Measurements from ENCODE around the gene ING5. TPM values are rescaled to one million over a fixed set of nuclear protein-coding genes. Genes with fewer than 3 reads are reported as not detected.

Gene ING5
- total RNA-seq, 8 experiments from 2014 or later: 18.3 to 42.3 (median 28.3) TPM

GRCh38 chr2:241701149-241701398, 765 bp upstream of the ING5 start:
- H3K27ac ChIP-seq: peak overlapping the region; percentile 98 to 99
- peak overlapping the region; percentile 78 to 96 (median 84) for H3K4me3 ChIP-seq
- WGBS, 10 experiments: 0 to 20% (median 0%) methylated on average over 1 to 9 of the region's 17 CpGs; no CpG with 5 or more reads in 4 of the 10 experiments
- in situ Hi-C loops (cut with MboI; ENCODE audit: low pct_unique_long_range_greater_than_20kb in 2 of 9, low sequenced_read_pairs in 9 of 9, unreplicated experiment in 9 of 9): no loop called here
- ATAC-seq (replicated peaks in 6 of 8): no peak
- H3K4me1 ChIP-seq (replicated peaks in 1 of 2): peaks cover 5 to 6% of the 10 kb centered on the region in 2 donors

- no CpG with 5 or more reads among the region's 98 CpGs for WGBS, 10 experiments
- peaks cover 5 to 6% of the 10 kb centered on the region in 2 donors for H3K4me1 ChIP-seq (replicated peaks in 1 of 2)
- peak overlapping the region; percentile 98 to 99 for H3K27ac ChIP-seq
- peak overlapping the region; percentile 78 to 96 (median 84) for H3K4me3 ChIP-seq
- in situ Hi-C loops (cut with MboI; ENCODE audit: low pct_unique_long_range_greater_than_20kb in 2 of 9, low sequenced_read_pairs in 9 of 9, unreplicated experiment in 9 of 9): no loop called here
- peak; percentile 56 to 78 (median 75) for ATAC-seq (replicated peaks in 6 of 8)
These were observed 554 bp downstream of the ING5 start for GRCh38 chr2:241702155-241703031.

- ATAC-seq (replicated peaks in 6 of 8): peak in 4 of 8 experiments; percentile 0 to 2 (median 1)
- in situ Hi-C loops (cut with MboI; ENCODE audit: low pct_unique_long_range_greater_than_20kb in 2 of 9, low sequenced_read_pairs in 9 of 9, unreplicated experiment in 9 of 9): no loop called here
- peak overlapping the region in 1 of 2 donors; percentile 98 for H3K27ac ChIP-seq
- whole genome bisulfite sequencing, 10 experiments: 13 to 100% (median 77%) methylated on average over 1 to 3 of the region's 11 CpGs; no CpG with 5 or more reads in 4 of the 10 experiments
- peaks cover 5 to 6% of the 10 kb centered on the region in 2 donors for H3K4me1 ChIP-seq (replicated peaks in 1 of 2)
- H3K4me3 ChIP-seq: peak overlapping the region; percentile 78 to 96 (median 84)
These were observed 1.3 kb downstream of the ING5 start for GRCh38 chr2:241703032-241703604.

- no peak for ATAC-seq (replicated peaks in 6 of 8)
- H3K4me1 ChIP-seq (replicated peaks in 1 of 2): peaks cover 5 to 6% of the 10 kb centered on the region in 2 donors
- in situ Hi-C loops (cut with MboI; ENCODE audit: low pct_unique_long_range_greater_than_20kb in 2 of 9, low sequenced_read_pairs in 9 of 9, unreplicated experiment in 9 of 9): no loop called here
- WGBS, 10 experiments: 80 to 100% (median 97%) methylated on average over 1 to 6 of the region's 6 CpGs; no CpG with 5 or more reads in 1 of the 10 experiments
- H3K4me3 ChIP-seq: no peak overlapping the region
- H3K27ac ChIP-seq: no peak overlapping the region
These were observed 4.7 kb downstream of the ING5 start for GRCh38 chr2:241706537-241706936.

- in situ Hi-C loops (cut with MboI; ENCODE audit: low pct_unique_long_range_greater_than_20kb in 2 of 9, low sequenced_read_pairs in 9 of 9, unreplicated experiment in 9 of 9): no loop called here
- WGBS, 10 experiments: 74 to 100% (median 93%) methylated on average over 1 to 9 of the region's 10 CpGs
- no peak overlapping the region for H3K27ac ChIP-seq
- H3K4me1 ChIP-seq (replicated peaks in 1 of 2): no peaks in the 10 kb centered on the region
- no peak overlapping the region for H3K4me3 ChIP-seq
- no peak for ATAC-seq (replicated peaks in 6 of 8)
These were observed 7.0 kb downstream of the ING5 start for GRCh38 chr2:241708879-241709278.

GRCh38 chr2:241719093-241719492, 17.3 kb downstream of the ING5 start:
- Histone ChIP-seq H3K4me1 (replicated peaks in 1 of 2) (no peaks in the 10 kb centered on the region), H3K4me3 (no peak overlapping the region), H3K27ac (no peak overlapping the region)
- in situ Hi-C loops (cut with MboI; ENCODE audit: low pct_unique_long_range_greater_than_20kb in 2 of 9, low sequenced_read_pairs in 9 of 9, unreplicated experiment in 9 of 9): no loop called here
- ATAC-seq (replicated peaks in 6 of 8): no peak
- 80 to 100% (median 100%) methylated on average over 1 to 3 of the region's 16 CpGs; no CpG with 5 or more reads in 6 of the 10 experiments for WGBS, 10 experiments

GRCh38 chr2:241720099-241720498, 18.3 kb downstream of the ING5 start:
- ATAC-seq (replicated peaks in 6 of 8): no peak
- H3K4me1 ChIP-seq (replicated peaks in 1 of 2): no peaks in the 10 kb centered on the region
- H3K27ac ChIP-seq: no peak overlapping the region
- H3K4me3 ChIP-seq: no peak overlapping the region
- 40 to 100% (median 93%) methylated on average over 1 to 12 of the region's 19 CpGs; no CpG with 5 or more reads in 6 of the 10 experiments for WGBS, 10 experiments
- in situ Hi-C loops (cut with MboI; ENCODE audit: low pct_unique_long_range_greater_than_20kb in 2 of 9, low sequenced_read_pairs in 9 of 9, unreplicated experiment in 9 of 9): no loop called here

DNA sequence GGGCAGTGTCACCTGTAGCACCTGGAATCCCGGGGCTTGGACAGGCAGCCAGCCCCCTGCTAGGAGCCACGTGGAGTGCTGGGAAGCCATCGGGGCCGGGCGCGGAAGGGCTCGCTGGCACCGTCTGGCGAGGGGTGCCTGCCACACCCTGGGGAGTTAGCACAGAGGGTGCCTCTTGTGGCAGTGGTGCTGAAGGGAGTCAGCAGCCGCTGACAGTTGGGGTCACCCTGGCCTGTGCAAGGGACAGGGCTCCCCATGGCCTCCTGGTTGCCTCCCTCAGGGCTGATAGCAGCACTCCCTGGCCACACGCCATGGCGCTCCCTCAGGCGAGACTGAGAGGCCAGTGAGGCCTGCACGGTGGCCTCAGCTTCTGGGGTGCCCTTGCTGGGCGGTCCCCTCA, 18.7 kb downstream of the ING5 start:
- H3K27ac ChIP-seq: no peak overlapping the region
- ATAC-seq (replicated peaks in 6 of 8): no peak
- in situ Hi-C loops (cut with MboI; ENCODE audit: low pct_unique_long_range_greater_than_20kb in 2 of 9, low sequenced_read_pairs in 9 of 9, unreplicated experiment in 9 of 9): no loop called here
- no peaks in the 10 kb centered on the region for H3K4me1 ChIP-seq (replicated peaks in 1 of 2)
- 91 to 100% methylated on average over 6 to 9 of the region's 15 CpGs; no CpG with 5 or more reads in 8 of the 10 experiments for WGBS, 10 experiments
- no peak overlapping the region for H3K4me3 ChIP-seq

GRCh38 chr2:241721852-241722251, 20.0 kb downstream of the ING5 start:
- ATAC-seq (replicated peaks in 6 of 8): no peak
- Histone ChIP-seq H3K4me1 (replicated peaks in 1 of 2) (no peaks in the 10 kb centered on the region), H3K4me3 (no peak overlapping the region), H3K27ac (no peak overlapping the region)
- 62 to 100% (median 93%) methylated on average over 1 to 5 of the region's 12 CpGs; no CpG with 5 or more reads in 3 of the 10 experiments for WGBS, 10 experiments
- in situ Hi-C loops (cut with MboI; ENCODE audit: low pct_unique_long_range_greater_than_20kb in 2 of 9, low sequenced_read_pairs in 9 of 9, unreplicated experiment in 9 of 9): no loop called here

- Histone ChIP-seq H3K4me1 (replicated peaks in 1 of 2) (no peaks in the 10 kb centered on the region), H3K27ac (no peak overlapping the region), H3K4me3 (no peak overlapping the region)
- in situ Hi-C loops (cut with MboI; ENCODE audit: low pct_unique_long_range_greater_than_20kb in 2 of 9, low sequenced_read_pairs in 9 of 9, unreplicated experiment in 9 of 9): no loop called here
- ATAC-seq (replicated peaks in 6 of 8): no peak
- WGBS, 10 experiments: 96 to 100% (median 99%) methylated on average over 2 to 15 of the region's 21 CpGs; no CpG with 5 or more reads in 2 of the 10 experiments
These were observed 21.1 kb downstream of the ING5 start for GRCh38 chr2:241722896-241723454.

- in situ Hi-C loops (cut with MboI; ENCODE audit: low pct_unique_long_range_greater_than_20kb in 2 of 9, low sequenced_read_pairs in 9 of 9, unreplicated experiment in 9 of 9): no loop called here
- WGBS, 10 experiments: 80 to 100% (median 94%) methylated on average over 1 to 11 of the region's 41 CpGs; no CpG with 5 or more reads in 3 of the 10 experiments
These were observed 22.6 kb downstream of the ING5 start for GRCh38 chr2:241724259-241724974.

DNA sequence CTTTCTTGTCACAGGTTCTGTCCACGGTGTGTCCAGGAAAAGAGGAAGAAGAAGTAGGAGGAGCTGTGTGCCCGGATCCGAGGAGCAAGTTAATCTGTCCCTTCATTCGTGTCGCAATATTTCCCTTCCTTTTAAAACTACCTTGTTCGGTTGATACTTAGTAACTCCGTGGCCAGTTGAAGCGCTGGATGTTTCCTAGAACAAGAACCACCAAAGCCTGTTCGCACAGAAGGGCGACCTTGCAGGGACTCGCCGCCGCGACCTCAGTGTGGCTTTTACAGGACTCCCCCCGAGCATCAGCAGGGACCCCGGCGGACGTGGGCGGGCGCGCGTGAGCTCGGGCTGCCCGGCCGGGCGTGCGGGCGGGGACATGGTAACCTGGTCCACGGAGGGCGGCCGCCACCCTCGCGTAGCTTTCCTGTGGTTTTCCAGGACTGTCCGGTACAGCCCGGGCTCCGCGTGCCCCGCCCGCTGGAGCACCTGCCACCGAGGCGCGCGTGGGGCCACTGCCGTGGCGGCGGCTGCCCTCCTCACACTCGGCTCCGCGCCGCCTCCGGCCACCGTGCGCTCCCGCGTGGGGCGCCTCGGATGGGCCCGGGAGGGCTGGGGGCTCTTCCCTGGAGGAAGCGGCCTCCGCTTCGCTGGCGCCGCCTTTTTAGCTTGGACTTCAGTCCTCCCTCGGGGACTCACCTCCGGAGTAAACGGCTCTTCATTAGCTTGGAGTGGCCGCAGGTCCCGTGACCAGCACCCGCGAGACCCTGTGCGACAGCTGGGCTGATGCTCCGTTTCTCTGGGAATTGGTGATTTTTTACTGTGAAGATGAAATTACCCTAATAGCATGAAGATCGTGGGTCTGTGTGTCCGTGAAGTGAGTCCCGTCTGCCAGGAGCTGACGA, 23.4 kb downstream of the ING5 start:
- peak in 2 of 8 experiments; percentile 6 to 12 for ATAC-seq (replicated peaks in 6 of 8)
- H3K4me1 ChIP-seq (replicated peaks in 1 of 2): no peaks in the 10 kb centered on the region
- H3K27ac ChIP-seq: no peak overlapping the region
- WGBS, 10 experiments: 90 to 100% (median 100%) methylated on average over 1 to 14 of the region's 76 CpGs; no CpG with 5 or more reads in 1 of the 10 experiments
- in situ Hi-C loops (cut with MboI; ENCODE audit: low pct_unique_long_range_greater_than_20kb in 2 of 9, low sequenced_read_pairs in 9 of 9, unreplicated experiment in 9 of 9): no loop called here
- H3K4me3 ChIP-seq: no peak overlapping the region

More at GRCh38 chr2:241724259-241724974, 22.6 kb downstream of the ING5 start:
- Histone ChIP-seq H3K27ac (no peak overlapping the region), H3K4me1 (replicated peaks in 1 of 2) (no peaks in the 10 kb centered on the region), H3K4me3 (no peak overlapping the region)
- ATAC-seq (replicated peaks in 6 of 8): no peak
